Breast epithelium (tissue), 3 donors: ENCODE data around the gene FLOT1.

Source experiments
- CTCF ChIP-seq, 3 donors: fragments of 450-650 bp; IDR thresholded peaks; one replicate each; pipeline ENCODE4 v1.5.1; 2016 to 2017; ENCODE audit warnings: antibody characterized with exemption in 3 of 3, mild to moderate bottlenecking in 3 of 3, moderate library complexity in 3 of 3
- POLR2A ChIP-seq: fragments of 450-650 bp; IDR thresholded peaks from one replicate; pipeline ENCODE4 v1.6.1; 2016; ENCODE audit warnings: antibody characterized with exemption, mild to moderate bottlenecking, moderate library complexity
- POLR2AphosphoS5 ChIP-seq, 3 donors: sonication (generic); formaldehyde crosslinking; IDR thresholded peaks; one replicate each; pipeline ENCODE4 v1.6.1; 2017; ENCODE audit warnings: antibody characterized with exemption in 3 of 3

- TF ChIP-seq POLR2AphosphoS5 (IDR thresholded peaks at IDR 0.05): no peak
- no peak for TF ChIP-seq CTCF (IDR thresholded peaks at IDR 0.05)
- no peak for TF ChIP-seq POLR2A
Measured at GRCh38 chr6:30727920-30728553, 14.4 kb downstream of the FLOT1 start.
